ENCODE results near the gene TUBG1. TPM values are rescaled to one million over a fixed set of nuclear protein-coding genes. Genes with fewer than 3 reads are reported as not detected.

The TUBG1 gene
- total and polyA plus RNA-seq, 9 of the 15 experiments (the other 6 are each of a cell fraction or from before 2014, with no cell fraction given), result 33.1 to 147 (median 66.0) TPM

GRCh38 chr17:42653179-42654124, 44.0 kb downstream of the TUBG1 start:
- Histone ChIP-seq H3K9me1 (ENCODE audit: control insufficient read depth, insufficient read depth, low read length) (no peaks in the 10 kb centered on the region), H3K79me2 (ENCODE audit: control insufficient read depth, insufficient read depth, low read length) (no peaks in the 10 kb centered on the region), H3K27ac (ENCODE audit: extremely low read depth, low read depth, low read length) (peak overlapping the region; percentile 53; the same call in 2 of the 3 replicates), H2AFZ (ENCODE audit: low read depth, low read length) (peak overlapping the region; percentile 98), H3K4me1 (replicated peaks in 1 of 2; ENCODE audit: control insufficient read depth in 2 of 2, insufficient read depth in 2 of 2, low read length in 2 of 2) (peaks cover 13 to 21% of the 10 kb centered on the region in 2 experiments), H4K20me1 (replicated peaks; ENCODE audit: control insufficient read depth, insufficient read depth, low read length) (no peaks in the 10 kb centered on the region), H3K36me3 (ENCODE audit: control insufficient read depth, insufficient read depth, low read length) (no peaks in the 10 kb centered on the region), H3K9ac (ENCODE audit: insufficient read depth in 1 of 2, low read depth in 2 of 2, low read length in 2 of 2) (peak overlapping the region; percentile 50 to 82; a peak in 3 of 4 replicates), H3K4me2 (ENCODE audit: insufficient read depth, low read length) (peak overlapping the region; percentile 47), H3K27me3 (ENCODE audit: control insufficient read depth in 2 of 2, insufficient read depth in 2 of 2, low read length in 2 of 2) (no peaks in the 10 kb centered on the region), H3K4me3 (peak overlapping the region; percentile 4; the same call in 1 of the 2 replicates), H3K9me3 (replicated peaks; ENCODE audit: control insufficient read depth, insufficient read depth, low read depth, low read length) (no peaks in the 10 kb centered on the region)
- ChIA-PET CTCF (ENCODE audit: low intra/inter-chr PET ratio) (no interaction called here), POLR2A (interaction anchor here (0.7 to 1.2 kb wide), 3 partner anchors 10 to 87 kb away, joined by 3 read pairs; no protein-coding TSS in a partner anchor)
- intact Hi-C loops (cut with micrococcal nuclease), result no loop called here
- 41% methylated on average over 38 of the region's 42 CpGs for WGBS (ENCODE audit: insufficient coverage, low coverage, missing lambda C conversion rate)
- in situ Hi-C loops (cut with MboI), result no loop called here
- peak; percentile 44 to 49 (median 44) for DNase-seq (ENCODE audit: extremely low read depth in 1 of 4, low spot score in 3 of 4)
- no peak for FAIRE-seq
- peak; percentile 74 for ATAC-seq
- no TSS peak for BruUV-seq (replicated peaks)
- TF ChIP-seq ZNF165 (CRISPR knock-in tag; IDR thresholded peaks at IDR 0.05; ENCODE audit: borderline replicate concordance) (no peak), STAT5B (CRISPR knock-in tag; IDR thresholded peaks at IDR 0.05) (no peak), DPF2 (IDR thresholded peaks at IDR 0.05) (0 out of 2 replicates have a peak, but pooled peaks have one; percentile 12), PRDM10 (IDR thresholded peaks at IDR 0.05; ENCODE audit: partially characterized antibody) (peak; percentile 50), PKNOX1 (IDR thresholded peaks at IDR 0.05) (0 out of 2 replicates have a peak, but pooled peaks have one; percentile 17), EGR1 (conservative IDR thresholded peaks at IDR 0.05) (0 out of 2 replicates have a peak, but pooled peaks have one; percentile 16), STAT6 (CRISPR knock-in tag; IDR thresholded peaks at IDR 0.05) (no peak), ZNF778 (CRISPR knock-in tag; IDR thresholded peaks at IDR 0.05) (no peak), RBFOX2 (IDR thresholded peaks at IDR 0.05; ENCODE audit: low read depth, low read length) (0 out of 2 replicates have a peak, but pooled peaks have one; percentile 32)
